Measurements from ENCODE around the gene FSHB.

The FSHB gene

DNA sequence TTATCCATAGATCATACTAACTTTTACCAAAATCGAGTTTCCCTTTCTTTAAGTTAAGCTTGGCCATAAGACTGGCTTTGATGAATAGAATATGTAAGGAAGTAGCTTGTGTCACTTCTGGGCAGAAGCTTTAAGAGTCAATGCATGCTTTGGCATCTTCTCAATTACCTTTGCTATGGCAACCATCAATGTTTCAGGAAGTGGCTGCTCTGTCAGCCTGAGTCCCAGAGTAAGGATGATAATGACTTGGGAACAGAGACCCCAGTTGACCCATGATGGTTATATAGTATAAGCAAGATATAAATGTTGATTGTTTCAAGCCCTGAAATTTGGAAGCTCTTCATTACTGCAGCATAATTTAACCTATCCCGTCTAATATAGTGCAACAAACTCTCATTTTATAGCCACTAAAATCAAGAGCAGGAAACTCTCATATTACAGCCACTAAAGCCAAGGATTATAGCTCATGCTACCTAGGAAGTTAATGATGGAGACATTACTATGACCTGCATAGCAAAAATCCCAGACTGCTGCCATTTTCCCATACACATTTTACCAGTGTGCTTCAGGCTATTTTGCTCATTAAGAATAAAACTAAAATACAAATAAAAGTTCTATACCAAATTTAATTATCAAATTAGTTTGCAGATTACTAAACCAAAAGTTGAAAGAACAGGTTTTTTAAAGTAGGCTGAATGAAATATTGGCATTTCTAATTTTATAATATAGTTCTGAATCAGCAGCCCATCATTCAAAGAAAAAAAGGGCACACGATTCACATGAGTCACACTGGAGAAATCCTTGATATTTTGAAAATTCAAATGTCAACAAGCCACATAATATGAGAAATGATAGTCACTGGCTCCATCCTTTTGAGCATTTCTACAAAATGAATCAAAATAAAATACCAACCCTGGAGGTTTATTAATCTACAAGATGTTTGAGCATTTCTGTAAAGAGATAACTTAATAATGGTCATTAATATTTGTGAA, 23.8 kb downstream of the FSHB start:
- TF ChIP-seq, protein P1, sequence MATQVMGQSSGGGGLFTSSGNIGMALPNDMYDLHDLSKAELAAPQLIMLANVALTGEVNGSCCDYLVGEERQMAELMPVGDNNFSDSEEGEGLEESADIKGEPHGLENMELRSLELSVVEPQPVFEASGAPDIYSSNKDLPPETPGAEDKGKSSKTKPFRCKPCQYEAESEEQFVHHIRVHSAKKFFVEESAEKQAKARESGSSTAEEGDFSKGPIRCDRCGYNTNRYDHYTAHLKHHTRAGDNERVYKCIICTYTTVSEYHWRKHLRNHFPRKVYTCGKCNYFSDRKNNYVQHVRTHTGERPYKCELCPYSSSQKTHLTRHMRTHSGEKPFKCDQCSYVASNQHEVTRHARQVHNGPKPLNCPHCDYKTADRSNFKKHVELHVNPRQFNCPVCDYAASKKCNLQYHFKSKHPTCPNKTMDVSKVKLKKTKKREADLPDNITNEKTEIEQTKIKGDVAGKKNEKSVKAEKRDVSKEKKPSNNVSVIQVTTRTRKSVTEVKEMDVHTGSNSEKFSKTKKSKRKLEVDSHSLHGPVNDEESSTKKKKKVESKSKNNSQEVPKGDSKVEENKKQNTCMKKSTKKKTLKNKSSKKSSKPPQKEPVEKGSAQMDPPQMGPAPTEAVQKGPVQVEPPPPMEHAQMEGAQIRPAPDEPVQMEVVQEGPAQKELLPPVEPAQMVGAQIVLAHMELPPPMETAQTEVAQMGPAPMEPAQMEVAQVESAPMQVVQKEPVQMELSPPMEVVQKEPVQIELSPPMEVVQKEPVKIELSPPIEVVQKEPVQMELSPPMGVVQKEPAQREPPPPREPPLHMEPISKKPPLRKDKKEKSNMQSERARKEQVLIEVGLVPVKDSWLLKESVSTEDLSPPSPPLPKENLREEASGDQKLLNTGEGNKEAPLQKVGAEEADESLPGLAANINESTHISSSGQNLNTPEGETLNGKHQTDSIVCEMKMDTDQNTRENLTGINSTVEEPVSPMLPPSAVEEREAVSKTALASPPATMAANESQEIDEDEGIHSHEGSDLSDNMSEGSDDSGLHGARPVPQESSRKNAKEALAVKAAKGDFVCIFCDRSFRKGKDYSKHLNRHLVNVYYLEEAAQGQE (IDR thresholded peaks at IDR 0.05; ENCODE audit: insufficient read depth in 1 of 2, low read depth in 2 of 2, low read length in 2 of 2), result no peak
- no peak for TF ChIP-seq POLR2AphosphoS5 (IDR thresholded peaks at IDR 0.05; ENCODE audit: low read depth, low read length)
- TF ChIP-seq SIN3A (IDR thresholded peaks at IDR 0.05; ENCODE audit: borderline replicate concordance, insufficient read depth, low read length), result no peak

DNA sequence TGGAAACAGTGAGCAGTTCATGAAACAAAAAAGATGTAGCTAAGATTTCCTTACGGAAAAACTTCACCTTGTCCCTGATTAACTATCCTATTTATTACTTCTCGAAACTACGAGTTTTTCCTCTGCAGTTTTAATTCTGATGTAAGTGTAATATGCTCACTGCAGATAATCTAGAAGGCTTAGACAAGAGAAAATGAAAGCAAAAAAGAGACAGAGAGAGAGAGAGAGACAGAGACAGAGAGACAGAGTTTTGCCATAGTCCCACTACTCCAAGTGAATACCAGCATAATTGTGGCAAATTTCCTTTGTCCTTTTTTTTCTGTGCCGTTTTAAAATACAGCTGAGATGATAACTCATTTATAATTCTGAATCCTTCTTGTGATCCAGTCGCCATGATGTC, 24.8 kb downstream of the FSHB start:
- TF ChIP-seq, protein P1 (IDR thresholded peaks at IDR 0.05; ENCODE audit: insufficient read depth in 1 of 2, low read depth in 2 of 2, low read length in 2 of 2), result no peak
- TF ChIP-seq POLR2AphosphoS5 (IDR thresholded peaks at IDR 0.05; ENCODE audit: low read depth, low read length), result no peak
- TF ChIP-seq FOXP2 (optimal IDR thresholded peaks at IDR 0.05; ENCODE audit: borderline replicate concordance, extremely low read depth, extremely low read length, insufficient read depth), result no peak
- TF ChIP-seq TAF1 (IDR thresholded peaks at IDR 0.05; ENCODE audit: borderline replicate concordance, insufficient read depth, low read length), result no peak
- TF ChIP-seq SIN3A (IDR thresholded peaks at IDR 0.05; ENCODE audit: borderline replicate concordance, insufficient read depth, low read length), result no peak

DNA sequence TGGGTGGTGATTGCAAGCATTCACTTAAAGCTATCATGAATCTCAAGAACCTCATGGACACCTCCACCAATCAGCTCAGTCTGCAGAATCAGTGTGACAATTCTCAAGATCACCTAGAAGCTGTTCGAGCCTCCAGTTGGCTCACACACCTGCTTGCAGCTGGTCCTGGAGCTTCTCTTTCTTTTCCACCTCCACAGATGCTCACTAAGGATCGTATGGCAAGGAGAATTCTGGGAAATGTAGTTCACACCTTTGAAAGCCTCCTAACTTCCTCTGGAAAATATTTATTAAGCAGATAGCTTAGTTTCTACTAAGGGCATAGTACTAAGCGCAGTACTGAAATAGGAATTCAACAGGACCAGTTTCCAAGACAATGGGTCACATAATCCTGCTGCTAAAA, 26.2 kb downstream of the FSHB start:
- TF ChIP-seq SIN3A (IDR thresholded peaks at IDR 0.05; ENCODE audit: borderline replicate concordance, insufficient read depth, low read length), result no peak
- no peak for TF ChIP-seq TAF1 (IDR thresholded peaks at IDR 0.05; ENCODE audit: borderline replicate concordance, insufficient read depth, low read length)
- TF ChIP-seq POLR2AphosphoS5 (IDR thresholded peaks at IDR 0.05; ENCODE audit: low read depth, low read length), result no peak
- TF ChIP-seq, protein P1 (IDR thresholded peaks at IDR 0.05; ENCODE audit: insufficient read depth in 1 of 2, low read depth in 2 of 2, low read length in 2 of 2), result no peak
- no peak for TF ChIP-seq FOXP2 (optimal IDR thresholded peaks at IDR 0.05; ENCODE audit: borderline replicate concordance, extremely low read depth, extremely low read length, insufficient read depth)

DNA sequence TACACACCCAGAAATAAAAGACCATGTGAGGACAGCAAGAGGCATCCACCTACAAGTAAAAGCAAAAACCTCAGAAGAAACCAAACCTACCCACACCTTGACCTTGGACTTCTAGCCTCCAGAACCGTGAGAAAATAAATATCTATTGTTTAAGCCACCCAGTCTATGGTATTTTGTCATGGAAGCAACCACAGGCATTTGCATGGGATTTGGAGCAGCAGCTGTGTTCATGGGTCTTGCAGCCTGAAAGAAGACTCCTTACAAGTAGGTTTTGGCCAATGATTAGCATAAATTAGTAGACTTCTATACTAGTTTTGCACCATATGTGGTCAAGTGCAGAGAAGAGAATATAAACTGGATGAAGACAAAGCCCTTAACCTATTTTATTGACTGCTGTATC, 27.9 kb downstream of the FSHB start:
- TF ChIP-seq FOXP2 (optimal IDR thresholded peaks at IDR 0.05; ENCODE audit: borderline replicate concordance, extremely low read depth, extremely low read length, insufficient read depth), result no peak
- no peak for TF ChIP-seq TAF1 (IDR thresholded peaks at IDR 0.05; ENCODE audit: borderline replicate concordance, insufficient read depth, low read length)
- TF ChIP-seq, protein P1 (IDR thresholded peaks at IDR 0.05; ENCODE audit: insufficient read depth in 1 of 2, low read depth in 2 of 2, low read length in 2 of 2), result no peak
- no peak for TF ChIP-seq SIN3A (IDR thresholded peaks at IDR 0.05; ENCODE audit: borderline replicate concordance, insufficient read depth, low read length)
- TF ChIP-seq POLR2AphosphoS5 (IDR thresholded peaks at IDR 0.05; ENCODE audit: low read depth, low read length), result no peak
